ENCODE data around the gene MEMO1. TPM values are rescaled to one million over a fixed set of nuclear protein-coding genes. Genes with fewer than 3 reads are reported as not detected.

The MEMO1 gene
- total and polyA plus RNA-seq, 9 of the 15 experiments (the other 6 are each of a cell fraction or from before 2014, with no cell fraction given): 22.1 to 87.7 (median 61.2) TPM

GRCh38 chr2:31945572-31945935, 65.3 kb downstream of the MEMO1 start (continued):
- TF ChIP-seq JUND (IDR thresholded peaks at IDR 0.05; ENCODE audit: borderline replicate concordance, low read depth, low read length): peak; percentile 90
- peak; percentile 89; the same call in 2 of the 3 replicates for TF ChIP-seq JUND (tag; IDR thresholded peaks at IDR 0.05; ENCODE audit: borderline replicate concordance, low read depth, low read length)
- no peak for TF ChIP-seq NR0B1 (IDR thresholded peaks at IDR 0.05; ENCODE audit: partially characterized antibody)
- no peak for TF ChIP-seq ZBTB1 (CRISPR knock-in tag; IDR thresholded peaks at IDR 0.05; ENCODE audit: borderline replicate concordance, low read depth)
- no peak for TF ChIP-seq EP400 (IDR thresholded peaks at IDR 0.05)
- TF ChIP-seq TFAM (CRISPR knock-in tag; conservative IDR thresholded peaks at IDR 0.05): no peak
- TF ChIP-seq MEIS2 (IDR thresholded peaks at IDR 0.05; ENCODE audit: partially characterized antibody): peak; percentile 73
- no peak for TF ChIP-seq EWSR1 (IDR thresholded peaks at IDR 0.05; ENCODE audit: borderline replicate concordance, low read depth, partially characterized antibody)
- no peak for TF ChIP-seq ASH1L (IDR thresholded peaks at IDR 0.05; ENCODE audit: borderline replicate concordance, low read depth, partially characterized antibody)
- no peak for TF ChIP-seq KDM5B (IDR thresholded peaks at IDR 0.05; ENCODE audit: insufficient replicate concordance, low read depth, low read length)
- TF ChIP-seq FUS (optimal IDR thresholded peaks at IDR 0.05; ENCODE audit: low read depth, low read length): no peak
- 0 out of 2 replicates have a peak, but pooled peaks have one; percentile 38 for TF ChIP-seq ARID3A (IDR thresholded peaks at IDR 0.05; ENCODE audit: borderline replicate concordance, low read depth, low read length)
- TF ChIP-seq ARID3B (CRISPR knock-in tag; IDR thresholded peaks at IDR 0.05; ENCODE audit: borderline replicate concordance): no peak
- no peak for TF ChIP-seq PTTG1 (tag; IDR thresholded peaks at IDR 0.05; ENCODE audit: low read depth)
- TF ChIP-seq HCFC1 (IDR thresholded peaks at IDR 0.05; ENCODE audit: low read depth, low read length): no peak
- TF ChIP-seq TFE3 (CRISPR knock-in tag; IDR thresholded peaks at IDR 0.05): no peak
- no peak for TF ChIP-seq ZNF282 (CRISPR knock-in tag; IDR thresholded peaks at IDR 0.05)
- no peak for TF ChIP-seq MCM3 (IDR thresholded peaks at IDR 0.05)
- TF ChIP-seq MYC (IDR thresholded peaks at IDR 0.05; ENCODE audit: low read depth, low read length): no peak
- no peak for TF ChIP-seq MYC (CRISPR knock-in tag; IDR thresholded peaks at IDR 0.05; ENCODE audit: borderline replicate concordance, low read depth)
- TF ChIP-seq ADNP (tag; IDR thresholded peaks at IDR 0.05): no peak
- no peak for TF ChIP-seq TAF15 (IDR thresholded peaks at IDR 0.05; ENCODE audit: low read depth, low read length)
